Sigmoid colon (tissue), 3 donors: ENCODE data around the gene IL23R.
"Not testable (repeated sequence)": the region's sequence is repeated elsewhere in the genome, so short reads cannot be mapped to it uniquely, and the experiment has no call there.

Experiments used
- POLR2A ChIP-seq, 2 donors: fragments of 450-650 bp; IDR thresholded peaks; one replicate each; pipeline ENCODE4 v1.6.1; 2016; ENCODE audit warnings: antibody characterized with exemption in 2 of 2, mild to moderate bottlenecking in 2 of 2, moderate library complexity in 2 of 2
- TF ChIP-seq, protein P1 (sequence below), 4 experiments: fragments of 450-650 bp in 3 of 4; fragments of 200-600 bp in 1 of 4; IDR thresholded peaks; one replicate each; pipeline ENCODE4 v1.5.1; 2016 to 2019; ENCODE audit warnings: antibody characterized with exemption in 4 of 4, mild to moderate bottlenecking in 3 of 4, moderate library complexity in 2 of 4

- TF ChIP-seq, protein P1, sequence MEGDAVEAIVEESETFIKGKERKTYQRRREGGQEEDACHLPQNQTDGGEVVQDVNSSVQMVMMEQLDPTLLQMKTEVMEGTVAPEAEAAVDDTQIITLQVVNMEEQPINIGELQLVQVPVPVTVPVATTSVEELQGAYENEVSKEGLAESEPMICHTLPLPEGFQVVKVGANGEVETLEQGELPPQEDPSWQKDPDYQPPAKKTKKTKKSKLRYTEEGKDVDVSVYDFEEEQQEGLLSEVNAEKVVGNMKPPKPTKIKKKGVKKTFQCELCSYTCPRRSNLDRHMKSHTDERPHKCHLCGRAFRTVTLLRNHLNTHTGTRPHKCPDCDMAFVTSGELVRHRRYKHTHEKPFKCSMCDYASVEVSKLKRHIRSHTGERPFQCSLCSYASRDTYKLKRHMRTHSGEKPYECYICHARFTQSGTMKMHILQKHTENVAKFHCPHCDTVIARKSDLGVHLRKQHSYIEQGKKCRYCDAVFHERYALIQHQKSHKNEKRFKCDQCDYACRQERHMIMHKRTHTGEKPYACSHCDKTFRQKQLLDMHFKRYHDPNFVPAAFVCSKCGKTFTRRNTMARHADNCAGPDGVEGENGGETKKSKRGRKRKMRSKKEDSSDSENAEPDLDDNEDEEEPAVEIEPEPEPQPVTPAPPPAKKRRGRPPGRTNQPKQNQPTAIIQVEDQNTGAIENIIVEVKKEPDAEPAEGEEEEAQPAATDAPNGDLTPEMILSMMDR (IDR thresholded peaks at IDR 0.05) = not testable (repeated sequence)
- not testable (repeated sequence) for TF ChIP-seq POLR2A (IDR thresholded peaks at IDR 0.05)
These were observed 24.4 kb upstream of the IL23R start for GRCh38 chr1:67141832-67142231.
